Measurements from ENCODE around the gene CORO2B. TPM values are rescaled to one million over a fixed set of nuclear protein-coding genes. Genes with fewer than 3 reads are reported as not detected.

Gene CORO2B
- total RNA-seq, 6 donors from 2014 or later: 0.79 to 9.0 (median 2.0) TPM

DNA sequence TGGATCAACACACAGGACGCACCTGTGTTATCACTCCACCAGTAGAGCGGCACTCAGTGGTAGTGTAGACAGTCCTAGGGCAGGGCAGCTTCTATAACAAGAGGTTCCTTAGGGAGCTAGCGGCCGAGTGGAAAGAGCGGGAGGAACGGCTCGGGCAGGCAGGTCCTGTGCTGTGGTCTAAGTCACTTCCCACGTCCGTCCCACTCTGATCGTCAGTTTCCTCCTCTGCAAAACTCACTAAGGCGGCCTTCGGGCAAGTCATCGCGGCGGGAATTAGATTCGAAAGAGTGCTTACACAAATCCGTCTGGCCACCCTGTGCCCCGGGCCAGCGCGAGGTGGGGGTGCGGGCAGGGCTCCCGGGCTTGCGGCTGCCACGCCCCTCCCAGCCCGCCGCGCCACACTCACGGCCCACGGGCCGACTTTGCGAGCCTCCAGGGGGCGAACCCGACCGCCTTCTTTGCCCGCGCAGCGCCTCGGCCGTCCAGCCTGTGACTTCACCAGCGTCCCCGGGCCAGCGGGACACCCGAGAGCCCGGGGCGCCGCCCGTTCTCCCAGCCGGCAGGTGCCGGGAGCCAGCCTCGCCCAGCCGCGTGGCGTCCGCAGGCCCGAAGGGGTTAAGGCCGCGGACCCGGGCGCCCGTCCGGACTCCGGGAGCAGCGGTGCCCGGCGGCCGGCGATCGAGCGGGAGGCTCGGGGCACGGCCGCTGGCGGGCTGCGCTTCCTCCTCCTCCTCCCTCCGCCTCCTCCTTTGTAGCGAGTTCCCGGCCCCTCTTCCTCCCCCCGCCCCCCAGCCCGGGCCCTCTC, 416 bp upstream of the CORO2B start:
- 1 to 2% methylated on average over 41 to 45 of the region's 79 CpGs for WGBS, 2 donors
- TF ChIP-seq POLR2AphosphoS5 (IDR thresholded peaks at IDR 0.05): no peak
- TF ChIP-seq EP300 (IDR thresholded peaks at IDR 0.05): no peak
- peak in 1 of 4 donors; percentile 11 for TF ChIP-seq POLR2A (IDR thresholded peaks at IDR 0.05)
- TF ChIP-seq, protein P1, sequence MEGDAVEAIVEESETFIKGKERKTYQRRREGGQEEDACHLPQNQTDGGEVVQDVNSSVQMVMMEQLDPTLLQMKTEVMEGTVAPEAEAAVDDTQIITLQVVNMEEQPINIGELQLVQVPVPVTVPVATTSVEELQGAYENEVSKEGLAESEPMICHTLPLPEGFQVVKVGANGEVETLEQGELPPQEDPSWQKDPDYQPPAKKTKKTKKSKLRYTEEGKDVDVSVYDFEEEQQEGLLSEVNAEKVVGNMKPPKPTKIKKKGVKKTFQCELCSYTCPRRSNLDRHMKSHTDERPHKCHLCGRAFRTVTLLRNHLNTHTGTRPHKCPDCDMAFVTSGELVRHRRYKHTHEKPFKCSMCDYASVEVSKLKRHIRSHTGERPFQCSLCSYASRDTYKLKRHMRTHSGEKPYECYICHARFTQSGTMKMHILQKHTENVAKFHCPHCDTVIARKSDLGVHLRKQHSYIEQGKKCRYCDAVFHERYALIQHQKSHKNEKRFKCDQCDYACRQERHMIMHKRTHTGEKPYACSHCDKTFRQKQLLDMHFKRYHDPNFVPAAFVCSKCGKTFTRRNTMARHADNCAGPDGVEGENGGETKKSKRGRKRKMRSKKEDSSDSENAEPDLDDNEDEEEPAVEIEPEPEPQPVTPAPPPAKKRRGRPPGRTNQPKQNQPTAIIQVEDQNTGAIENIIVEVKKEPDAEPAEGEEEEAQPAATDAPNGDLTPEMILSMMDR (IDR thresholded peaks at IDR 0.05): peak; percentile 44 to 82 (median 62)
- Histone ChIP-seq H3K9me3 (no peaks in the 10 kb centered on the region), H3K36me3 (no peaks in the 10 kb centered on the region), H3K27ac (peak overlapping the region; percentile 26 to 90 (median 80)), H3K4me3 (peak overlapping the region; percentile 62 to 83 (median 67)), H3K4me1 (peaks cover 8 to 31% (median 18%) of the 10 kb centered on the region in 4 donors), H3K27me3 (peaks cover 0 to 7% (median 3%) of the 10 kb centered on the region in 4 donors)
- DNase-seq (peak; percentile 63 to 94), ATAC-seq (ENCODE audit: low FRiP score in 2 of 2) (peak; percentile 21 to 86)

DNA sequence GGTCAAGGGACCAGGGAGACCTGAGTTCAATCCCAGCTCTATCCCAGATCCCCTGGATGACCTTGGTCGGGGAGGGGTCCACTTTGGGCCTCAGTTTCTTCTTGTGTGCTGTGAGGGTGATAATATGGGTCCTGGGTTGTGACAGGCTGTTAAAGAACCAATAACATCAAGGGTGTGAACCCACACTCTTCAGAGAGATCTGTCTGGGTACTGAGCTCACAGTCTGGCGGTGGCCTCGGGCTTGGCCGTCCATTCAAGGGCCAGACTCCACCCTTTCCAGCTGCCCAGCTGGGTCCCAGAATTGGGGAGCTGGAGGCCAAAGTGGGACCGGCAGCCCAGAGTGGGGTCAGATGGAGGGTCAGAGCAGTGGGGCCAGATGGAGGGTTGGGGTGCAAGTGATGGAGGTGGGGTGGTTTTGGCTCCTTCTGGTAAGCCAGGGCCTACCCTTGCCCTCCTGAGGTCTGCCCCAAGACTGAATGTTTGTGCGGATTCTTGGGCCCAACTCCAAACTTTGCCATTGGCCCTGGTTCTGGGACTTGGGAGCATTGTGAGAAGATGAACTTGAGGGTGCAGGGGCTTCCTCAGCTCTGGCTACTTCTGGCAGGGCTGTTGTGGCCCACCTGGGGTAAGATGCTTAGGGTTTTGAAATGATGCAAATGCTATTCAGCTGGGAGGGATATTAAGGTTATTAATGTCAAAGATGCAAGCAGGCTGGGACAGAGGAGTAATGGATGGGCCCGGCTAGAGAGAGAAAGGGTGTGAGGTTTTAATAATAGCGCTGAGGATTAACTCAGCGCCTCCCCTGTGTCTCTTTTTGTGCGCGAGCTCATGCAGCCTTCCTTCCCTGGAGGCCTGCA, 1.5 kb downstream of the CORO2B start:
- peaks cover 0 to 7% (median 3%) of the 10 kb centered on the region in 4 donors for H3K27me3 ChIP-seq
- H3K4me1 ChIP-seq: peaks cover 8 to 31% (median 18%) of the 10 kb centered on the region in 4 donors
- DNase-seq (peak in 1 of 2 donors; percentile 38), ATAC-seq (ENCODE audit: low FRiP score in 2 of 2) (peak in 1 of 2 donors; percentile 68)
- TF ChIP-seq POLR2A (IDR thresholded peaks at IDR 0.05) (no peak), POLR2AphosphoS5 (IDR thresholded peaks at IDR 0.05) (no peak), EP300 (IDR thresholded peaks at IDR 0.05) (no peak)
- TF ChIP-seq, protein P1 (IDR thresholded peaks at IDR 0.05): no peak
- H3K4me3 ChIP-seq: peak overlapping the region in 2 of 4 donors; percentile 64 to 83
- 87 to 90% methylated on average over 11 of the region's 11 CpGs for WGBS, 2 donors
- peak overlapping the region in 3 of 4 donors; percentile 44 to 90 (median 50) for H3K27ac ChIP-seq
- no peaks in the 10 kb centered on the region for H3K9me3 ChIP-seq
- H3K36me3 ChIP-seq: no peaks in the 10 kb centered on the region

DNA sequence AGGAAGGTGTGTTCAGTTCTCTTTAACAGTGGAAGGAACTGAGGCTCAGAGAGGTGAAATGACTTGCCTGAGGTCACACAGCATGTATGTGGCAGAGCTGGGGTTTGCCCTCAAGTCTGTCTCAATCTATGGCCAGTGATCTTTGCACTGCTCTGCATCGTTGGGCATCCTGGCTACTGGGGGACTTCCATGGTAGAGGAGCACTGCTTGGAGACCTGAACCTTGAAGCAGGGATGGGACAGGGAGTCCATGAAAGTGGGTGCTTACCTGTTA, 2.0 kb downstream of the CORO2B start:
- H3K27ac ChIP-seq: no peak overlapping the region
- H3K36me3 ChIP-seq: no peaks in the 10 kb centered on the region
- H3K4me1 ChIP-seq: peaks cover 12 to 31% (median 18%) of the 10 kb centered on the region in 4 donors
- TF ChIP-seq POLR2A (IDR thresholded peaks at IDR 0.05): no peak
- TF ChIP-seq, protein P1 (IDR thresholded peaks at IDR 0.05): no peak
- TF ChIP-seq POLR2AphosphoS5 (IDR thresholded peaks at IDR 0.05): no peak
- no peak for TF ChIP-seq EP300 (IDR thresholded peaks at IDR 0.05)
- no peak for ATAC-seq (ENCODE audit: low FRiP score in 2 of 2)
- peaks cover 0 to 7% (median 3%) of the 10 kb centered on the region in 4 donors for H3K27me3 ChIP-seq
- no peaks in the 10 kb centered on the region for H3K9me3 ChIP-seq
- 92 to 100% methylated on average over 1 of the region's 1 CpG for WGBS, 2 donors
- H3K4me3 ChIP-seq: no peak overlapping the region
- DNase-seq: no peak

DNA sequence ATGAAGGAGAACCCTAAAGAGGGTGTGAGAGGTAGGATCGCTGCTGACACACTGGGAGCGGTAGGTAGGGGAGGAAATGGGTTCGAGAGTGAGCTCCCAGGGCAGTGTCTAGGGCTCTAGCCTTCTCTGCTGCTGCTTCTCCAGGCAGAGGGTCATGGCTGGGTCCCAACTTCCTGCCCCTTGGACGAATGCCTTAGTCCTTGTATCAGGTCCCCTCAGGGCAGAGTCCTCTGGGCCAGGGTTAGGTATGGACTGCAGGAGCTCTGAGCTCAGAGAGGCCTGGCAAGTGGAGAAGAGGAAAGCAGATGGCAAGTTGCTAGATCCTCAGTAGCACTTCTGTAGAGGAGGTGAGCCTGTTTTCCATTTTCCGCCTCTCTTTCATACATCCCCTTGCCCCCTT, 2.9 kb downstream of the CORO2B start:
- ATAC-seq (ENCODE audit: low FRiP score in 2 of 2) (no peak), DNase-seq (no peak)
- Histone ChIP-seq H3K27ac (no peak overlapping the region), H3K4me3 (no peak overlapping the region), H3K4me1 (peaks cover 12 to 31% (median 21%) of the 10 kb centered on the region in 4 donors), H3K36me3 (no peaks in the 10 kb centered on the region), H3K9me3 (no peaks in the 10 kb centered on the region), H3K27me3 (peaks cover 0 to 7% (median 3%) of the 10 kb centered on the region in 4 donors)
- 72 to 79% methylated on average over 5 of the region's 5 CpGs for WGBS, 2 donors
- TF ChIP-seq POLR2AphosphoS5 (IDR thresholded peaks at IDR 0.05): no peak
- TF ChIP-seq POLR2A (IDR thresholded peaks at IDR 0.05): no peak
- no peak for TF ChIP-seq EP300 (IDR thresholded peaks at IDR 0.05)
- TF ChIP-seq, protein P1 (IDR thresholded peaks at IDR 0.05): no peak
